Left ventricle myocardium inferior (tissue), 1 donor: ENCODE data around the gene ZNF45. TPM values are rescaled to one million over a fixed set of nuclear protein-coding genes. Genes with fewer than 3 reads are reported as not detected.
A peak's percentile ranks its signal among the peaks of the same experiment; 100 is the strongest.

Experiments used
- DNase-seq: peaks from one replicate; pipeline ENCODE4 v3.0.0-alpha.2; 2020
- H3K27ac ChIP-seq: fragments of 200-600 bp; replicated peaks from 2 replicates; pipeline ENCODE4 v1.8.0; 2021
- H3K27me3 ChIP-seq: fragments of 200-600 bp; 2 replicates; pipeline ENCODE4 v1.8.0; 2021; ENCODE audit warnings: low read depth
- H3K36me3 ChIP-seq: fragments of 200-600 bp; 2 replicates; pipeline ENCODE4 v1.8.0; 2021
- H3K4me1 ChIP-seq: fragments of 200-600 bp; 2 replicates; pipeline ENCODE4 v1.8.0; 2021
- H3K4me3 ChIP-seq: fragments of 200-600 bp; 2 replicates; pipeline ENCODE4 v1.8.0; 2021; ENCODE audit warnings: mild to moderate bottlenecking, moderate library complexity
- H3K9me3 ChIP-seq: fragments of 200-600 bp; replicated peaks from 2 replicates; pipeline ENCODE4 v1.8.0; 2021
- CTCF ChIP-seq: fragments of 200-600 bp; IDR thresholded peaks from 2 replicates; pipeline ENCODE4 v1.8.0; 2021; ENCODE audit warnings: antibody characterized with exemption, mild to moderate bottlenecking, borderline replicate concordance
- intact Hi-C: fragments of 100-400 bp; cut with micrococcal nuclease; formaldehyde crosslinking; loops from one replicate; pipeline ENCODE4 v1.11.0; 2022
- long read RNA-seq: library from polyadenylated mRNA; unstranded; transcript quantifications from one replicate; pipeline ENCODE4 v2.0.0, GENCODE V29; 2021
- total RNA-seq: library from RNA; stranded (reverse); fragmentation: NEBNext Ultra II Directional; extraction: Animal tissue kit (Norgen Biotek cat#: 25700); gene quantifications from one replicate; pipeline ENCODE4 v1.2.1, GENCODE V29; 2021
- donor health status: DM: no; HTN: yes; CAD: no; lungs with severe emphysema.

Gene ZNF45
- 6.4 TPM for total RNA-seq
- long read RNA-seq, partial matches to known transcripts, result 1 of 13 reads
- long read RNA-seq, other reads (novel, unspliced or antisense), result 9 of 13 reads

GRCh38 chr19:43934985-43935708 is at the start of gene ZNF45:
Gene ZNF45, minus strand, starts transcription at chr19:43935282. Its CDS starts 13,097 bp downstream, at chr19:43922185.
- Histone ChIP-seq H3K27ac (peak within 1 kb of the TSS; percentile 94), H3K4me1 (peaks cover 29% of the 10 kb centered on the region), H3K4me3 (peak within 1 kb of the TSS; percentile 80), H3K9me3 (no peaks in the 10 kb centered on the region), H3K36me3 (peaks cover 30% of the 10 kb centered on the region), H3K27me3 (no peaks in the 10 kb centered on the region)
- no peak for TF ChIP-seq CTCF
- DNase-seq, result peak; percentile 87
- intact Hi-C loops, result no loop called here

DNA sequence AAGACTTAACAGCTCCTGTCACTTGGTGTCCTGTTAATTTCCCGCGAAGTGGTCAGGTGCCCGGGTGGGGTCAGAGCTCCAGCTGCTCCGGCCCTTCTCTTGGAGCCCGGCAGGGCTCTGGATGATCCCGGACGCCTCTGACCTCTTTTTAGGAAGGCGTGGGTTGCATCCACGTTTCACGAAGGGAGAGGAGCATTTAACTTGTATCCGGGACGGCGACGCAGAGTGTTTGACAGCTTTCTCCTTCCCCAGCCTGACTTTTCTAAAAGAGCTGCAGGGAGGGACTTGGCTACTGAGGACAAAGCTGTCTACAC is 49.6 kb upstream of the ZNF45 start:
- H3K4me1 ChIP-seq, result peaks cover 21% of the 10 kb centered on the region
- intact Hi-C loops, result no loop called here
- H3K9me3 ChIP-seq, result peaks cover 34% of the 10 kb centered on the region
- peak overlapping the region; percentile 84 for H3K27ac ChIP-seq
- peak overlapping the region; percentile 80 for H3K4me3 ChIP-seq
- no peak for TF ChIP-seq CTCF
- no peaks in the 10 kb centered on the region for H3K27me3 ChIP-seq
- H3K36me3 ChIP-seq, result peaks cover 15% of the 10 kb centered on the region
- DNase-seq, result peak; percentile 18

GRCh38 chr19:43983912-43984686 is 49.0 kb upstream of the ZNF45 start, which contains the start of gene ZNF155:
Gene ZNF155, plus strand, starts transcription at chr19:43984188. Its CDS starts 4,356 bp downstream, at chr19:43988544.
- no peak for TF ChIP-seq CTCF
- H3K27me3 ChIP-seq, result no peaks in the 10 kb centered on the region
- intact Hi-C loops, result no loop called here
- peaks cover 21% of the 10 kb centered on the region for H3K4me1 ChIP-seq
- peak; percentile 90 for DNase-seq
- peaks cover 10% of the 10 kb centered on the region for H3K36me3 ChIP-seq
- H3K27ac ChIP-seq, result peak within 1 kb of the TSS; percentile 84
- H3K4me3 ChIP-seq, result peak within 1 kb of the TSS; percentile 80
- peaks cover 40% of the 10 kb centered on the region for H3K9me3 ChIP-seq

GRCh38 chr19:43983544-43983911 is 48.4 kb upstream of the ZNF45 start:
- DNase-seq, result no peak
- Histone ChIP-seq H3K4me3 (peak overlapping the region; percentile 80), H3K36me3 (peaks cover 4% of the 10 kb centered on the region), H3K9me3 (peaks cover 46% of the 10 kb centered on the region), H3K4me1 (peaks cover 21% of the 10 kb centered on the region), H3K27ac (peak overlapping the region; percentile 84), H3K27me3 (no peaks in the 10 kb centered on the region)
- intact Hi-C loops, result no loop called here
- TF ChIP-seq CTCF, result no peak

DNA sequence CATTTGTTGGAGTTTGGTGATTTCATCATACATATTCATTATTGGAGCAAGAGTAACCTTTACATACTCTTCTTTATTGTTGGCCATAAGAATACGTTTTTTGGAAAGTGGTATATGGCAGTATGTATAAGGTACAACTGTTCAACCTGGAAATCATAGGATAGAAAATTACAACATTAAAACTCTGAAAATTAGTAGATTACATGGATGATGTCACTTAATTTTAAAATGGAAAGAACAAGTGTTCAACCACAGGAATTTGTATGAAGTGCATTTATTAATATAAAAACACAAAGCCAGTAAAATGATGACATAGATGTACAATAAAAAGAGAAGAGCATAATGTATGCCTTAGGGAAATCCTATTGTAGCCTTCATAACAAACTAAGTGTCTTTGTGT is 41.6 kb upstream of the ZNF45 start:
- Histone ChIP-seq H3K27me3 (no peaks in the 10 kb centered on the region), H3K4me3 (no peak overlapping the region), H3K36me3 (peaks cover 11% of the 10 kb centered on the region), H3K9me3 (peaks cover 100% of the 10 kb centered on the region), H3K4me1 (no peaks in the 10 kb centered on the region), H3K27ac (no peak overlapping the region)
- intact Hi-C loops, result no loop called here
- DNase-seq, result no peak
- TF ChIP-seq CTCF, result no peak
